Suppressor macrophage (primary cell): ENCODE data around the gene HOXA4.

Source experiments
- DNase-seq, 4 experiments: peaks; one replicate each; pipeline ENCODE4 v3.0.0-alpha.2; 2020 to 2022
- total RNA-seq, 17 experiments: gene quantifications; one replicate each; lab custom pipeline; 2026; ENCODE audit warnings: mixed read lengths in 6 of 17, inconsistent platforms in 3 of 17; lab: John Stamatoyannopoulos, UW

HOXA4 gene
- total RNA-seq = 0 to 0.99 (median 0.04) reads per million in 17 experiments

DNA sequence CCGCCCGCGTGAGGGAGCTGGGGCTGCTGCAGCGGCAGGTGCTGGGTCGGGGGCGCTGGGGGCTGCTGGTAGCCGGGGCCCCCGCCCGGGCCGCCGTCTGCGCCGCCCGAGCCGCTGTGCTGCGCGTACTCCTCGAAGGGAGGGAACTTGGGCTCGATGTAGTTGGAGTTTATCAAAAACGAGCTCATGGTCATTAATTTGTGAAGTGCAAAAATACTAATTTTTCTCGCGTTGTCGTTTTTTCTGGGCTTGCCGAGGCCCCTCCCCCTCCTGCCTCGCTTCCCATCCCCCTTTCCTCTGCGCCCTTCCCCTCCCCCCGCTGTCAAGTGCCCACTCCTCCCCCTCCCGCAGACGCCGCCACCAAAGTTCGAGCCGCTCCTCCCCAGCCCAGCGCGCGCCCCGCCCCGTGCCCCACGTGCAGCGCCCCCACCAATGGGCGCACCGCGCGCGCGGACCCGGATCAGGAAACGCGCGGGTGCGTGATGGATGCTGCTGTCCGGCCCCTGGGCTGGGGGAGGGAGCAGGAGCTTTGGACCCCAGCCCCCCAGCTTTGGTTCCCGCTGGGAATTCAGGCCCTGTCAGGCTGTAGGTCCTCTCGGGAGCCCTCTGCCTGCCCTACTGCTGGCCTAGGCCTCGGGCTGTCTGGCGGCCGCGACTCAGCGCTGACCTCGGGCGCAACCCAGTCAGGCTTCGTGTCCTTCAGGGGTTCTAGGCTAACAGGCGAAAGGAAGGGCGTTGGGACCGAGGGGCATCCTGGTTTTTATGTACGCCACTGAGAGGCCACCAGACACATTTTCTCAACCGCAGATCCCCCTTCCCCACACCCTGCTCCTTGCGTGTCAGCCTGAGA, at the start of gene HOXA4:
HOXA4 (minus strand) TSS at position 218 of the 850 bp plus-strand sequence; CDS start at position 194, 24 bp downstream.
- peak; percentile 83 to 94 (median 87) for DNase-seq

GRCh38 chr7:27179503-27180430, 49.2 kb upstream of the HOXA4 start:
- peak; percentile 76 to 89 (median 86) for DNase-seq

- no peak for DNase-seq
These were observed 48.5 kb upstream of the HOXA4 start for GRCh38 chr7:27179030-27179429.

DNA sequence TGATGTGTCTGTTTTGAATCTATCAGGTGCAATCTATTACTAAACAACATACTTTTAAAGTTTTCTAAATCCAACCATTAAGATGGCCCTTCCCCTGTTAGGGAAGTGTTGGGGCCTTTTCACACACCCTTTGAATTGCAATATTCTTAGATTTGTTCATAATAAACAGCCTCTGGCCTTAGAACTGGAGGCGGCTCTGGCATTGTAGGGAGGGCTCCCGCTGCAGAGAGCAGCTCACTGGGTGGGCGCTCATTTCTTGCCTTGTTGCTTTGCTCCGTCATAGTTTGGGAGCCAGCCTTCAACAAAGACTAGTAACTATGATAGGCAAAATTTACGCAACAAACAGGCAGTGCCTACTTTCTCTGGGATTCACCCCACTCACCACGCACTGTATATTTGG, 47.8 kb upstream of the HOXA4 start:
- DNase-seq = no peak

DNA sequence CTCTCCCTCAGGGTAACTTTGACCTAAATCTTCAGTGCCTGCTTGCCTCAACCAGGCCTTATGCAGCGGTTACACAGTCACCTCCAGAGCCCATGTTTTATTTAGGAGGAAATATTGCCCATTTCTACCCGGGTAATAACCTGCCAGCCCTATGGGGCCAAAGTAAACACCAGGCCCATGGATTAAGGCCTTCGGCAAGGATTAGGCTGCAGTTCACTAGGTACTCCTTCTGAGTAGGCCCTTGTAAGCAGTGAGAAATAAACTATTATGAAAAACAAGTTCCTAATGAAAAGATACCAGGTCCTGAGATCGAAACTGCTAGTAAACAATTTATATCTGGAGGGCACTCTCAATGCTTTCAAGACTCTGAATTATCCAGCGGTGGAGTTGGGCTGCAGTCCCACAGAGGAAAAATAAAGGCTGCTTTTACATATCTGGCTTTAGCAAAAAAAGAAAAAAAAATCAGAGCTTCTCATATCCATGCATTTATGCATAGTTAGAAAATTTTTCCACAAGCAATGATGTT, 47.3 kb upstream of the HOXA4 start:
- no peak for DNase-seq

GRCh38 chr7:27176962-27177794, 46.6 kb upstream of the HOXA4 start:
- no peak for DNase-seq

GRCh38 chr7:27176524-27176845, 45.9 kb upstream of the HOXA4 start:
- no peak for DNase-seq

DNA sequence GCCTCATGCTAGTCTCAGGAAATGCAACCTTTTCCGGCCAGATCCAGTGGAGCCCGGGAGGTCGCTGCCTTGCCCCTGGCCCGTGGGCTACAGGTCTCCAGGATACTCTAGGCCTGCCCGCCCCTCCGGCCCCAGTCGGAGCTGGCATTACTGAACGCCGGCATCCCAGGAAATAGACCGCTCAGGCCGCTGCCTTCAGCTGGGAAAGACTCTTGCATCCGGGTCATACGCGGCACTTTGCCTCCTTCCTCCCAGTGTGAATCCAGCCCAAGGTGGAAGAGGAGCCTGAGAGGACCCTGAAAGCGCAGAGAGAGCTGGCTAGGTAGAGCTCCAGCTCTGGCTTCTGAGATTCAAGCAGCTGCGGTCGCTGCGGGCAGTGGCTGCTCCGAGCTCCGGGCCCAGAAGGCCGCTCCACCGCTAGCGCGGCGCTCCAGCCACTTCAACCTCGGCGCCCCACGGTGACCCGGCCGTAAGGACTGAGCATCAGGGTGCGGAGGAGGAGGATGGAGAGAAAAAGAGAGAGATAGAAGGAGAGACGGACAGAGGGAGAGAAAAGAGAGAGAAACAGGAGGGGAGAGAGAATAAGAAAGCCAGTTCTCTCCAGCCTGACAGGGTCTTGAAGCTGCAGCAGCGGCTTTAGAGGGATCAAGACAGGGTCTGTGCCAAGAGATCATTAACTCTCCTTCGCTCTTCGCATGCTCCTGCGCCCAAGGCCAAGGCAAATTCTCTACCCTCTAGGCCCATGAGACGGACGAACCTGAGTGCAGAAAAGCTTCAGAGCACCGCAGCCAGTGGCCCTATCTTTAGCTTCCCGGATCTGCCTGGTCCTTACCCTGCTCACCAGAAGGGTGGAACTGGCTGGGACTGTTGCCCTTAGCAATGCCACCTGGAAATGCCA, 45.3 kb upstream of the HOXA4 start:
- DNase-seq = no peak

- no peak for DNase-seq
These were observed 44.5 kb upstream of the HOXA4 start for GRCh38 chr7:27174874-27175625.

DNA sequence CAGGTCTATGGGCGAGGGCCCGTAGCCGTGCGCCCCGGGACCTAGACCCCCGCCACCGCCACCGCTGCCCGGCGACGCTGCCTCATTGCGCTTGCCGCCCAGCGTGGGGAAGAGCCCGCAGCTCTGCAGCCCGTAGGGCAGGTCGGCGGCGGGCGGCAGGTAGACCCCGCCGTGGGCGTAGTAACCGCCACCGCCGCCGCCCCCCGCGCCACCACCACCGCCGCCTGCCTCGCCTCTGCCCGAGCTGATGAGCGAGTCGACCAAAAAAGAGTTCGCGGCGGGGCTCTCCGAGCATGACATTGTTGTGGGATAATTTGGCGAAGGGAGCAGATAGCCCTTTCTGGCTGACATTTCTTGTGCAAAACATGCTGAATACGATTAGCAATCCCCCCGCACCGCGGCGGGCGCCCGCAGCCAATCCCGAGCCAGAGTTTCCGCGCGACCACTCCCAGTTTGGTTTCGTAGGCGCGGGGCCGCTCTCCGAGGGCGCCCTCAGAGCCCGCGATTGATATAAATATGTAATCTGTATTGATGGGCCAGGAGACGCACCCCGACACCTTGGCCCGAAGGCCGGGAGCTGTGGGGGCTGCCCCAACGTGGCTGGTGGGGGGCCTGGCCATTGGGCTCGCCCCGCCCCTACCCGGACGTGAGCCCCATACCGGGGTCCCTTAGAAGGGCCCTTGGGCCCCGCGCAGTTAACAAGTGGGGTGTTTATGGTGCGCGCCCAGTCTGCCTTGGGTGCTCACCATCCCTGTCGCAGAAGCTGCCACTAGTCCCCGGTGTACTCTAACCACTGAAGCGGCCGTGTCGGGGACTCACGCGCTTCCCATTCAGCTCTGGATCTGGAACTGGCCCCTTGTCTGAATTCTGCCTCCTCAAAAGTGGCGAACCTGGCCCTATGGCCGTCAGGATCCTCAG, 43.7 kb upstream of the HOXA4 start, which contains the start of gene HOXA10:
HOXA10 (minus strand) TSS at position 365 of the 918 bp plus-strand sequence; CDS start at position 351, 14 bp downstream.
- peak in 1 of 4 experiments; percentile 6 for DNase-seq

DNA sequence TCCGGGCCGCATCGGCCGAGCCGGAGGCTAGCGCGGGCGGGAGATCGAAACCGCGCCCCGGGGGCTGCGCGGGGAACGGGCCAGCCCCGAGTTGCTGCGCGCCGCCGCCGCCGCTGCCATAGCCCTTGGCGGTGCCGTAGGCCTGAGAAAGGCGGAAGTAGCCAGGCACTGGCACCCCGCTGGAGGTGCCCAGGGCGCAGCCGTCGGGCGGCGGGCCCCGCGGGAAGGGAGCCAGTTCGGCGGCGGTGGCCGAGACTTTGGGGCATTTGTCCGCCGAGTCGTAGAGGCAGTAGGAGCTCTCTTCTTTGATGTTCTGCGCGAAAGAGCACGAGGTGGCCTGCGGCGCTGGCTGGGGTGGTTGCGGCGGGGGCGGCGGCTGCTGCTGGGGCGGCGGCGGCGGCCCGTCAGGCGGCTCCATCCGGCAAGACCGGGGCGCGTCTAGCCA, 43.0 kb upstream of the HOXA4 start:
- peak; percentile 62 to 84 (median 74) for DNase-seq

DNA sequence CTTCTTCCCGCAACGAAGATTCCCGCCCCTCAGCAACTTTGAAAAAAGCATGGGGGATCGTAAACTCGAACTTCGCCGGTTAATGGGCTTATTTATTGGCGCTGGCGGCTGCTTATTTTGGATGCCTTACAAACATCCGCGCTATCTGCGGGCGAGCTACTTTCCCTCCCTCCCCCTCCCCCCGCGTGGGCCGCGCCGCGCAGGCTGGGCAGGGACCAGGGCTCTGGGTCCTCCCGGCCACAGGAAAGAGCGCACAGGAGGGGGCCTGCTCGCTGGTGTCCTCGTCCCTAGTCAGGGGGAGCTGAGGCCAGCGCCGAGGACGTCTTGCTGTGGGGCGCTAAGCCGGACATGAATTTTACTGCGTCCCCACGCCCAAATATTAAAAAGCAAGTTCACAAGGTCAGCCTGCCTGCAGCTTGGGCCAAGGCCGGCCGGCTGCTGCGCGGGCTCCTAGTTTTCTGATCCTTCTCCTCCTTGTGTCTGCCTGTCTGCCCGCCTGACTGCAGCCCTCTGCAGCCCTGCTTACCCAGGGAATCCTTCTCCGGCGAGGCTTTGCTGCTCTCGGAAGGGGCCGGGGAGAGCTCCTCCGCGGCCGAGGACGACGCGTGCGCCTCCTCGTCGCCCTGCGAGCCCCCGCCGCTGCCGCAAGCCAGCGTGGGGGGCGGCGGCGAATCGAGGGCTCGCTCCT, 42.4 kb upstream of the HOXA4 start:
- peak in 1 of 4 experiments; percentile 44 for DNase-seq

DNA sequence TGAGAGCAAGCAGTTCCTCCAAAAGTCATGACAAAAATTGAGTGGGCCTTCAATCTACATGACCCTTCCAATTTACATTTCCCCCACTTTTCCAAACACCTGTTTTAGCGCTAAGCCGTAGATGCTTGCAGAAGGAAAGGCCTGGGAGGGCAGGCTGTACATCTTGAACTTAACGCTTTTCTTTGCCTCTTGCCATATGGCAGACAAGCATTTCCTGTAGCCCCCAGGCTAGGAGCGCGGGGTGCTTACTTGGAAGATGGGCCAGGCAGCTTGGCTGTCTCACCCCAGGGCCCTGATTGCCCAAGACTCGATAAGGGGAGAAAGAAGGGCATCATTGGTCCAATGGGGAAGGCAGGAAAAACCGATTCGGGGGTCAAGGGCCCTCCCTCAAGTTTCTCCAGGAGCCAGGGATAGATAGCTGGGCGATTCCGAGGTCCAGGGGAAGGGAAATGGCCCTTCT, 41.8 kb upstream of the HOXA4 start:
- DNase-seq = peak in 1 of 4 experiments; percentile 5

GRCh38 chr7:27171637-27172314, 41.2 kb upstream of the HOXA4 start:
- DNase-seq = peak in 1 of 4 experiments; percentile 36

DNA sequence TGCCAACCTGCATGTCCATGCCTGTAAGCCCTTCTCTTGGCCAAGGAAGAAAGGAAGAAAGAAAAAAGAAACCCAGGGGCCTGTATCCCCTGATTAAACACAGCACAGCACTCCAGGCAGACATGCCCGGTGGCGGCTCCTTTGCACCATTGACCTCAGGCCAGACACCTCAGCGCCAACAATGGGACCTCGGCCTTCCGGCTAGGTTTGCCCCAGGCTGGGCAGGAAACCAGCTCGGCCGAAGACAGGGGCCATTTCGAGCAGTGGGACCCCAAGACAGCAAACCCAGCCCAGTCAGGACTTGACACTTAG, 40.7 kb upstream of the HOXA4 start:
- DNase-seq = peak in 1 of 4 experiments; percentile 10

- no peak for DNase-seq
These were observed 40.1 kb upstream of the HOXA4 start for GRCh38 chr7:27170426-27171324.
